ENCODE measurements around the gene NAA80.

The NAA80 gene

GRCh38 chr3:50271314-50271936, 27.8 kb downstream of the NAA80 start:
- H3K79me2 ChIP-seq (ENCODE audit: insufficient read depth, low read depth) = no peaks in the 10 kb centered on the region
- H3K27ac ChIP-seq = no peak overlapping the region
- H4K20me1 ChIP-seq (ENCODE audit: insufficient read depth) = no peaks in the 10 kb centered on the region
- H3K36me3 ChIP-seq (ENCODE audit: insufficient read depth) = no peaks in the 10 kb centered on the region
- H3K27me3 ChIP-seq (ENCODE audit: insufficient read depth, low read depth) = peaks cover 26% of the 10 kb centered on the region; the same call in 1 of the 2 replicates
- TF ChIP-seq CTCF (conservative IDR thresholded peaks at IDR 0.05; ENCODE audit: low read depth, low read length) = no peak
- H3K4me1 ChIP-seq (ENCODE audit: low read depth, poor library complexity, severe bottlenecking) = no peaks in the 10 kb centered on the region
- H2AFZ ChIP-seq (ENCODE audit: low read depth) = no peak overlapping the region
- H3K4me3 ChIP-seq (IDR thresholded peaks at IDR 0.05; ENCODE audit: insufficient read depth, low read depth, low read length) = no peak overlapping the region
- H3K9ac ChIP-seq = no peak overlapping the region
- H3K4me2 ChIP-seq = no peak overlapping the region

GRCh38 chr3:50270422-50271224, 28.6 kb downstream of the NAA80 start:
- no peaks in the 10 kb centered on the region for H3K79me2 ChIP-seq (ENCODE audit: insufficient read depth, low read depth)
- H3K4me2 ChIP-seq = no peak overlapping the region
- no peaks in the 10 kb centered on the region for H3K4me1 ChIP-seq (ENCODE audit: low read depth, poor library complexity, severe bottlenecking)
- H2AFZ ChIP-seq (ENCODE audit: low read depth) = no peak overlapping the region
- H3K36me3 ChIP-seq (ENCODE audit: insufficient read depth) = no peaks in the 10 kb centered on the region
- peaks cover 26% of the 10 kb centered on the region; the same call in 1 of the 2 replicates for H3K27me3 ChIP-seq (ENCODE audit: insufficient read depth, low read depth)
- no peak for TF ChIP-seq CTCF (conservative IDR thresholded peaks at IDR 0.05; ENCODE audit: low read depth, low read length)
- H3K27ac ChIP-seq = no peak overlapping the region
- no peak overlapping the region for H3K9ac ChIP-seq
- no peak overlapping the region for H3K4me3 ChIP-seq (IDR thresholded peaks at IDR 0.05; ENCODE audit: insufficient read depth, low read depth, low read length)
- no peaks in the 10 kb centered on the region for H4K20me1 ChIP-seq (ENCODE audit: insufficient read depth)

- no peak overlapping the region for H3K4me2 ChIP-seq
- no peak overlapping the region for H3K9ac ChIP-seq
- H3K27me3 ChIP-seq (ENCODE audit: insufficient read depth, low read depth) = peaks cover 26% of the 10 kb centered on the region; the same call in 1 of the 2 replicates
- H3K27ac ChIP-seq = no peak overlapping the region
- no peaks in the 10 kb centered on the region for H3K36me3 ChIP-seq (ENCODE audit: insufficient read depth)
- no peaks in the 10 kb centered on the region for H3K79me2 ChIP-seq (ENCODE audit: insufficient read depth, low read depth)
- H2AFZ ChIP-seq (ENCODE audit: low read depth) = no peak overlapping the region
- TF ChIP-seq CTCF (conservative IDR thresholded peaks at IDR 0.05; ENCODE audit: low read depth, low read length) = no peak
- no peak overlapping the region for H3K4me3 ChIP-seq (IDR thresholded peaks at IDR 0.05; ENCODE audit: insufficient read depth, low read depth, low read length)
- no peaks in the 10 kb centered on the region for H4K20me1 ChIP-seq (ENCODE audit: insufficient read depth)
- H3K4me1 ChIP-seq (ENCODE audit: low read depth, poor library complexity, severe bottlenecking) = no peaks in the 10 kb centered on the region
Observed at GRCh38 chr3:50269977-50270413, 29.2 kb downstream of the NAA80 start.

- peaks cover 25% of the 10 kb centered on the region; the same call in 1 of the 2 replicates for H3K27me3 ChIP-seq (ENCODE audit: insufficient read depth, low read depth)
- TF ChIP-seq CTCF (conservative IDR thresholded peaks at IDR 0.05; ENCODE audit: low read depth, low read length) = no peak
- H3K4me2 ChIP-seq = no peak overlapping the region
- no peaks in the 10 kb centered on the region for H3K4me1 ChIP-seq (ENCODE audit: low read depth, poor library complexity, severe bottlenecking)
- H3K27ac ChIP-seq = no peak overlapping the region
- H3K9ac ChIP-seq = no peak overlapping the region
- H3K36me3 ChIP-seq (ENCODE audit: insufficient read depth) = no peaks in the 10 kb centered on the region
- no peak overlapping the region for H3K4me3 ChIP-seq (IDR thresholded peaks at IDR 0.05; ENCODE audit: insufficient read depth, low read depth, low read length)
- no peaks in the 10 kb centered on the region for H3K79me2 ChIP-seq (ENCODE audit: insufficient read depth, low read depth)
- H2AFZ ChIP-seq (ENCODE audit: low read depth) = no peak overlapping the region
- no peaks in the 10 kb centered on the region for H4K20me1 ChIP-seq (ENCODE audit: insufficient read depth)
Observed at GRCh38 chr3:50269460-50269859, 29.7 kb downstream of the NAA80 start.

All from KMS-11 (cell line).